GM21526 (cell line): ENCODE results near the gene SH2D6.
"Not testable (repeated sequence)": the region's sequence is repeated elsewhere in the genome, so short reads cannot be mapped to it uniquely, and the experiment has no call there.

Experiments used
- ATAC-seq: cut with Tn5 transposase; IDR thresholded peaks from one replicate; pipeline ENCODE4 v1.9.1; 2021; ENCODE audit warnings: moderate library complexity; ENCODE audit not compliant: unreplicated experiment, low FRiP score

SH2D6 gene

DNA sequence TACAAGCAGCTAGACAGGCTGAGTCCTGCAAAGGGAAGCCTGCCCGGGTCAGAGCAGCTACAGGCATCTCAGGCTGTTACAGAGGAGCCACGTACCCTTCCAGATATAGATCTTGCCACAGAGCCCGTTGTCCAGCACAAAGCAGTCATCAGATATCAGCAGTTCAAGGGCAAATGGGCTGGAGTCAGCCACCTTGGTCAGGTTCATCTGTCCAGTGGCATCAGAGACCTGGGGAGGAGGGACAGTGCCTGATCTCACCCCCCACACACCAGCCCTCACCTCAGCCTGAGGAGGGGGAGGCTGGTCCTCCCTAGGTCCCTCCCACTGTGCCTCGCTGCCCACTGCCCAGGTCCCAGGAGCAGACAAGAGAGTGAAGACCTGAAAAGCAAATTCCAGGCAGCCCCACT is 20.6 kb upstream of the SH2D6 start:
- no peak for ATAC-seq

DNA sequence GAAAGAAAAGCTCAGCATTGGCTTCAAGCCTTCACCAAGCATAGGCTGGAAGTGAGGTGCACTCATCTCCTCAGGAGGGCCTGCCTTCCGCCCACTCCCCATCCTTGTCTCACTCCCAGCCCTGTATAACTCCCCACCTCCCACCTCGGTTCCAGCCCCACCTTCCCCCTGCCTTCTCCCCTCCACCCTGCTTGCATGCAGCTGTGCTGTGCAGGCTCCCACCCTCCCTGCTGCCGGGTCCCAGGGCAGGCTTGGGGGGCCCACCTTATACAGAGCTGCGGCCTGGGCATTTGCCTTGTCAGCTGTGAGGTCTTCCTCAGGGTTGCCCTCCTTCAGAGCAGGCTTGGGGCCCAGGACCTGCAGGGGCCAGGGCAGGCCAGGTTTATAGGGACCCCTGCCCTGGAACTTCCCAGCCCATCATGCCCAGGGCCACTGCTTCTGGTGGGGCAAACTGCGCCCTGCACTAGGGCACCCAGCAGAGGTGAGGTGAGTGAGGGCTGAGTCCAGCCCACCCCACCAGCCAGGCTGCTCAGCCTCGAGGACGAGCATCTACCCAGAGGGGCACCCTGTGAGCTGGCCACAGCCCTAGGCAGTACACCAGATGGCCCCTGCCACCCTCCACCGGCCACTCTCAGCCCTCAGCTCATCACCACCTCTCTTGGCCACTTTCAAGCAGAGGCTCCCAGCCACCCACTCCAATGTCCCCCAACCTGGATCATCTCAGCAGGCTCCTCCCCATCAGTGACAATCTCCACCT is 19.9 kb upstream of the SH2D6 start:
- no peak for ATAC-seq

GRCh38 chr2:85399183-85399455 is 19.4 kb upstream of the SH2D6 start:
- ATAC-seq = no peak

- ATAC-seq = no peak
Observed at GRCh38 chr2:85400023-85400422, 18.5 kb upstream of the SH2D6 start.

DNA sequence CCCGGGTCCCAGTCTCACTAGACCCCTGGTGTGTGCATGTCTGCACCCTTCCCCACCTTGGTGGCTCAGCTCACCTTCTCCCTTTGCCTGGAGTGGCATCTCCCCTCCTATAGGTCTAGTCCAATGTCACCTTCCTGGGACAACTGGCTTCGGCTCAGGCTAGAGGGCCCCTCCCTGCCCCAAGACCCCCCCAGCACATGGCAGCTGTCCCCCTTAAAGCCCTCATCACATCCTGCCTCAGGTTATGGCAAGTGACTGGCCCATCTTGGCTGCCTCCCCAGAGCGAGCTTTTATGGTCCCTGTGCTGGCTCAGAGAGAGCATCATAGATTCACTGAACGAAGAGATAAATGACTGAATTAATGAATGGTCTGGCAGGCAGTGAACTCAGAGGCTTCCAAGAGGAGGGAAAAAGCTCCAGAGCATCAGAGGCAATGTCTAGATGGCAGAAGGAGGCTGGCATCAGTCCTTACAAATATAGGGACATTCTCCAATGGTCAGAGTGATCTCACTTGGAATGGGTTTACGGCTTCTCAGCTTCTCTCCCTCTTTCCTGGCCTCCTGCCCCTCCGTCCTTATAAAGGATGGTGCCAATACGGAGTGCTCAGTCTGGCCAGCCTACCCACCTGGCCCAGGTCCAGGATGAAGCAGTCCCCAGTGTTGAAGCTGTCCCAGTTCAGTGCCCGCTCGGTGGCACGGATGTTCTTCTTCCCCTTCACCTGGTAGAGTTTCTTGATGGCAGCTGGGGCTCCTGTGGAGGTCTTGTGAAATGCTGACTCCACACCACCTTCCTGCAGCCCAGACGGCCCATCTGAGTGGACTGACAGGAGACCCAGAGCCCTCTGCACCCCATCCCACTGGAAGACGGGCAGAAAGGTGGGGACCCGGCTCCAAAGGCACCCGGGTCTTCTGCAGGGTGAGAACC is 17.7 kb upstream of the SH2D6 start:
- ATAC-seq = no peak

GRCh38 chr2:85401464-85401805 is 17.1 kb upstream of the SH2D6 start:
- ATAC-seq = no peak

- no peak for ATAC-seq
Observed at GRCh38 chr2:85401844-85402243, 16.7 kb upstream of the SH2D6 start.

- ATAC-seq = no peak
Observed at GRCh38 chr2:85405201-85406059, 13.1 kb upstream of the SH2D6 start.

DNA sequence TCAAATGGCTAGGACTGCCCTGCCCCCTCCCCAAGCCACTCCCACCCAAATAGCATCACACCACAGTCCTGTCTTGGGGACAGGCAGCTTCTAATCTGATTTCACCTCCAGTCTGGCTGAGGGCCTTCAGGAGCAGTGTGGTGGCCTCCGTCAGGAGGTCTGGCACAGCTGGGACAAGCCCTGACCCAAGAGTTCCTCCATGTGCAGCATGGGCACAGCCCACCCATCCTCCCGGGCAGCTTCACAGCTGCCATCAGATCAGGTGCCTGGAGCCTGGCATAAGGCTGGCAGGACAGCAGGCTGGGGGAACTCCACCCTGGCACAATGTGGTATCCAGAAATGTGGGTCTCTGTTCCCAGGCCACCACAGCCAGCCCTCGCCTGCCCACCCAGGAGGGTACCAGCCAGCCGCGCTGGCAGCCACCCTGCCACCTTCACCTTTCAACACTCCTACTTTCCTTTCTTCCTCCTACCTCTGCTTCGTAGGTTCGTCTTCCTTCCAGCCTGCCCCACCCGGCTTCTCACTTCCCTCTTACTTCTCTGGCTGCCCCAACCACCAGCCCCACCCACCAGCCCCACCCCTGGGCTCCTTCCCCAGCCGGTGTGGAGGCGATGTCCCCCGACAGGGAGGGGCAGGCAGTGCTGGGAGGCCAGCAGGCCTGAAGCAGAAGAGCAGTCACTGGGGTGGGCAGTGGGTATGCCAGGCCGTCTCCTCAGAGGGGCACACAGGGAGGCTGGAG is 8.5 kb upstream of the SH2D6 start, which contains the start of gene CAPG:
TSS of gene CAPG (minus strand) at position 522 of the 739 bp plus-strand sequence. CDS start 8,221 bp downstream, outside the sequence.
- no peak for ATAC-seq

- ATAC-seq = no peak
Observed at GRCh38 chr2:85410584-85411404, 7.7 kb upstream of the SH2D6 start.

GRCh38 chr2:85411405-85411748 is 7.1 kb upstream of the SH2D6 start:
- ATAC-seq = no peak

DNA sequence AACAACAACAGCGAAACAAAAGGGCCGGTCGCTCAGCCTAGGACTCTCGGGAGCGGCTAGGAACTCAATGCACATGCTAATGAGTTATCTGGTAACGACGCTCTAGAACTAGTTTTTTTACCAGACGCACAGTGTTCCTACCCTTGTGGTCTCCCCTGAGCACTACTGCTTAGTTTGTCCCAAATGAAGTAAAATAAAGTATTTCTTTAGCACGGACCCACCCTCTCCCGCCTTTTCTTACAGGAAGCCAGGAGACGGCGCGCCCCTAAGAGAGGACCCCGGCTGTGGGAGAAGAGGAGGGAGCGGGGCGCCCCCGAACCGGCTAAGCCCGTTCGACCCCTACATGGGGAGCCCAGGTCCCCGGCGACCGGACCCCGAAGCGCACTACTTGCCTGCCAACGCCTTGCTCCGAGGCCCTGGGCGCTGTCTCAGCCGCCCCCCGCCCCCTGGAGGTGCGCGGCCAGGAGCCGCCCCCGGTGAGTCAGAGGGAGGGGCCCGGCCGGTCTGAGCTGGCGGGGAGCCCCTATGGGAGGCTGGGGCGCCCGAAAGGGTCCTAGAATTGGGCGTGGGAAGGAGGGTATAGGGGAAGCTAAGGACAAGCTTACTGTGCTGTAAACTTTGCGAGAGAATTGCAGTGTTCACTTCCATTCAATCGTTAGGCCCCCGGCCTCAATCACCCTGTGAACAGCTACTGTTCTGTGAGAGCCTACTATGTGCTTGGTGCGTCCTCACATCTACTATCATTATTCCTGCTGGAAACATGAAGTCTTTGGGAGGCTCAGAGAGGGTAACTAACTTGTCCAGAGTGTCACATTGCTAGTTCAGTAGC is 4.7 kb upstream of the SH2D6 start:
- no peak for ATAC-seq

GRCh38 chr2:85414421-85414759 is 4.1 kb upstream of the SH2D6 start:
- not testable (repeated sequence) for ATAC-seq

DNA sequence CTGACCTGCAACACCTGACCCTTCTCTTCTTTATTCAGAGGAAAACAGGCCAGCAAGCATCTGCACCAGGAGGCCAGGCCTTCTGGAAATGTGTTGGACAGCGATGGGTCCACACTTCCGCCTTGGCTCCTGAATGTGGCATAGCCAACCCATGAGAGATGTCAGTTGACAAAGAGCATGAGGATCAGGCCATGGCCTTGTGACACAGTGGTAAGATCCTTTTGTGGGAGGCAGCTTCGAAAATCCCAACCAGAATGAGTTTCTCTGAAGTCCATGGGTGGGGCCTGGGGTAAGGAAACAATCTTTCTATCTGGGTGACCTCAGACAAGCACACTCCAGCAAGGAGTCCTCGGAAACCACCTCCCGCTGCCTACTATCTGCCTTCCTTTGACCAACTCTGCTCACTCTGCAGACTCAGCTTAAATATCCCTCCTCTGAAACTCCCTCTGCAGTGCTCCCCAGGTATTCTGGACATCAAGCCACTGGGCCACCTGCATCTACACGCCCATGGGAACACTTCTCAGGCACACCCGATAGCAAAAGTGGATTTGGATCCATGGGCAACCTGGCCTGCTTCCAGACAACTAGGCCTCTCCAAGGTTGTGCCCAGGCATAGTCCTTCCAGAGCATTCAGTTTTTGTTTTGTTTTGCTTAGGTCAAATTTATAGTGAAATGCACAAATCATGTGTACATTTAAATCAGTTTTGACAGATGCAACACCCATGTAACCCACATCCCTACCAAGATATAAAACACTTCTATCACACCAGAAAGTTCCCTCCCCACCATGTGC is 3.6 kb upstream of the SH2D6 start:
- ATAC-seq = no peak

GRCh38 chr2:85415980-85416650 is 2.4 kb upstream of the SH2D6 start:
- ATAC-seq = no peak

- peak; percentile 8 for ATAC-seq
Observed at GRCh38 chr2:85419009-85419675, 628 bp downstream of the SH2D6 start.
